SJCRH30 (cell line): ENCODE data around the gene ASS1. TPM values are rescaled to one million over a fixed set of nuclear protein-coding genes. Genes with fewer than 3 reads are reported as not detected.
A peak's percentile ranks its signal among the peaks of the same experiment; 100 is the strongest.

ENCODE experiments used
- DNase-seq, 2 experiments: peaks; one replicate each; pipeline ENCODE4 v3.0.0-alpha.2; 2015 to 2020
- H3K27ac ChIP-seq: fragments of 250-450 bp; sonication (Bioruptor Pico); 2 replicates; pipeline ENCODE4 v1.5.1; 2020; ENCODE audit warnings: mild to moderate bottlenecking, moderate library complexity
- H3K27me3 ChIP-seq: fragments of 250-450 bp; sonication (Bioruptor Pico); 2 replicates; pipeline ENCODE4 v1.5.1; 2020; ENCODE audit warnings: mild to moderate bottlenecking, moderate library complexity
- H3K36me3 ChIP-seq: fragments of 250-450 bp; sonication (Bioruptor Pico); 2 replicates; pipeline ENCODE4 v1.5.1; 2020; ENCODE audit warnings: mild to moderate bottlenecking, moderate library complexity
- H3K4me1 ChIP-seq: fragments of 250-450 bp; sonication (Bioruptor Pico); 2 replicates; pipeline ENCODE4 v1.5.1; 2020; ENCODE audit warnings: mild to moderate bottlenecking, moderate library complexity
- H3K4me3 ChIP-seq: fragments of 250-450 bp; sonication (Bioruptor Pico); 2 replicates; pipeline ENCODE4 v1.5.1; 2020; ENCODE audit warnings: mild to moderate bottlenecking, moderate library complexity
- H3K9me3 ChIP-seq: fragments of 250-450 bp; sonication (Bioruptor Pico); replicated peaks from 2 replicates; pipeline ENCODE4 v1.5.1; 2020; ENCODE audit warnings: mild to moderate bottlenecking, moderate library complexity
- total RNA-seq: library from RNA; depleted of rRNA; stranded (reverse); fragments of >200 nt; shearing (Covaris generic); gene quantifications from 2 replicates; pipeline ENCODE4 v1.2.3, GENCODE V29; 2014

ASS1 gene
- total RNA-seq, 1 experiment from 2014 or later: 1,949 TPM

- H3K27me3 ChIP-seq: no peaks in the 10 kb centered on the region
- no peak overlapping the region for H3K27ac ChIP-seq
- H3K36me3 ChIP-seq: no peaks in the 10 kb centered on the region
- no peak for DNase-seq
- H3K4me3 ChIP-seq: no peak overlapping the region
- H3K4me1 ChIP-seq: peaks cover 4% of the 10 kb centered on the region
- no peaks in the 10 kb centered on the region for H3K9me3 ChIP-seq
These were observed 75.2 kb downstream of the ASS1 start for GRCh38 chr9:130519927-130520326.

- no peak overlapping the region for H3K4me3 ChIP-seq
- no peaks in the 10 kb centered on the region for H3K36me3 ChIP-seq
- H3K4me1 ChIP-seq: peaks cover 4% of the 10 kb centered on the region
- no peaks in the 10 kb centered on the region for H3K27me3 ChIP-seq
- H3K27ac ChIP-seq: no peak overlapping the region
- no peak for DNase-seq
- H3K9me3 ChIP-seq: no peaks in the 10 kb centered on the region
These were observed 77.0 kb downstream of the ASS1 start for GRCh38 chr9:130521715-130522114.

GRCh38 chr9:130522233-130522808 lies 77.6 kb downstream of the ASS1 start:
- Histone ChIP-seq H3K27me3 (no peaks in the 10 kb centered on the region), H3K36me3 (no peaks in the 10 kb centered on the region), H3K27ac (no peak overlapping the region), H3K4me3 (no peak overlapping the region), H3K4me1 (peaks cover 4% of the 10 kb centered on the region), H3K9me3 (no peaks in the 10 kb centered on the region)
- peak; percentile 95 for DNase-seq

GRCh38 chr9:130523921-130524320 lies 79.2 kb downstream of the ASS1 start:
- DNase-seq: peak in 1 of 2 experiments; percentile 50
- peaks cover 10% of the 10 kb centered on the region for H3K4me1 ChIP-seq
- H3K27me3 ChIP-seq: no peaks in the 10 kb centered on the region
- H3K4me3 ChIP-seq: no peak overlapping the region
- H3K27ac ChIP-seq: no peak overlapping the region
- H3K36me3 ChIP-seq: no peaks in the 10 kb centered on the region
- no peaks in the 10 kb centered on the region for H3K9me3 ChIP-seq

DNA sequence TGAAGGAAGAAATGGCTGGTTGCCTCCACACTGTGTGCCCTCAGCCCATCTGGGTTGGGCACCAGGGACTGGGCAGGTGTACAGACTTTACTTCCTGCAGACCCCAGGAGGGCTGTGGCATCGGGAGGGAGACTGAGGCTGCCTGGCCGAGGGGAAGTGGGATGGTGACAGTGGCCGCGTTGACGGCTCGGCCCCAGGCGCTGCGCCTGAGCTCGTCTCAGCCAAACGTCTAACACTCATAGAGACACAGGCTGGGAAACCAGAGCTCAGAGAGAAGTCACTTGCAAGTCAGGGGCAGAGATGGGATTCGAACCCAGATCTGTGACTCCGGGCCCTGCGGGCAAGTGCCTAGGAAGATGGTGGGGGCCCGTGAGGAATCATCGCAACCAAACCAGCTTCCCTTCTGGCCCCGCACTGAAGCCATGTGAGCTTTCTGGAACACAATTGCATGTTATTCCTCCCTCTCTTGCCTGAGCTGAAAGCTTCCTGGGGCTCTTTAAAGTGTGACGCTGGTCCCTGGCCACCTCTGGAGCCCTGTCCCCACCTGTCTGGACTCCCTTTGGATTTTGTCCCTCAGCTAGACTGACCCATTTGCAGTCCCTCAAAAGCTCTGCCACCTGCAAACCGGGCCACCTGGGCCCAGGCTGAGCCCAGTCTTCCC lies 81.6 kb downstream of the ASS1 start:
- no peaks in the 10 kb centered on the region for H3K27me3 ChIP-seq
- DNase-seq: no peak
- no peak overlapping the region for H3K27ac ChIP-seq
- H3K4me1 ChIP-seq: peaks cover 15% of the 10 kb centered on the region
- H3K4me3 ChIP-seq: no peak overlapping the region
- no peaks in the 10 kb centered on the region for H3K36me3 ChIP-seq
- no peaks in the 10 kb centered on the region for H3K9me3 ChIP-seq

- Histone ChIP-seq H3K4me3 (no peak overlapping the region), H3K9me3 (no peaks in the 10 kb centered on the region), H3K27ac (no peak overlapping the region), H3K36me3 (no peaks in the 10 kb centered on the region), H3K4me1 (peaks cover 14% of the 10 kb centered on the region), H3K27me3 (no peaks in the 10 kb centered on the region)
- no peak for DNase-seq
These were observed 82.3 kb downstream of the ASS1 start for GRCh38 chr9:130526854-130527650.

DNA sequence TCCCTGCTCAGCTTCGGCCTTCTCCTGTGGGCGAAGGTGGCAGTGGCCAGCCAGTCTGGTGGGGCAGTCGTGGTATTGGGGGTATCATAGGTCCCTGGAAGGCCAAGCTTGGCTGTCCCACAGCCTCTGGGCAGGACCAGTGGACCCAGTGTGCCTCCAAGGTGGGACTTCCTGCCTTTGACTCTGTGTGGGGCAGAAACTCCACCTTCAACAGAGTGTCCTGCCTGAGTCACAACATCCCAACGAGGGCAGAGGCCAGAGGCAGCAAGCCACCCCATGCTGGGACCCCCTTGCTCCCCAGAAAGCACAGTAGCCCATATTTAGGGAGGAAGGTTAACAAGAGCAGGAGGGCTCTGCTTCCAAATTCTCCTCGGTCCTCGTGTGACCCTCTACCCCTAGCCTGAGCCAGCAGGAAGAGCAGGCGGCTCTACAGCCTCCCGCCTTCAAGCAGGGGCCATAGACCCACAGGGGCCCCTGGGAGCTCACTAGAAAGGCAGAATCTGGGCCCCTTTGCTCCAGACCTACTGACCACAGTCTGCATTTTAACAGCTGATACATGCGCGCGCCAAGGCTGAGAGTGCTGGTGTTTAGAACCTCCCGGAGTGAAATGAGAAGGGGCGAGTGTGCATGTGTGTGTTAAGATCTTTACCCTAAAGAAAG lies 83.0 kb downstream of the ASS1 start:
- H3K4me1 ChIP-seq: peaks cover 11% of the 10 kb centered on the region
- H3K36me3 ChIP-seq: no peaks in the 10 kb centered on the region
- no peak overlapping the region for H3K4me3 ChIP-seq
- no peak overlapping the region for H3K27ac ChIP-seq
- H3K9me3 ChIP-seq: no peaks in the 10 kb centered on the region
- no peaks in the 10 kb centered on the region for H3K27me3 ChIP-seq
- peak in 1 of 2 experiments; percentile 51 for DNase-seq

GRCh38 chr9:130528674-130529073 lies 83.9 kb downstream of the ASS1 start:
- H3K4me3 ChIP-seq: no peak overlapping the region
- H3K4me1 ChIP-seq: peaks cover 11% of the 10 kb centered on the region
- no peak overlapping the region for H3K27ac ChIP-seq
- DNase-seq: no peak
- H3K27me3 ChIP-seq: no peaks in the 10 kb centered on the region
- H3K9me3 ChIP-seq: no peaks in the 10 kb centered on the region
- H3K36me3 ChIP-seq: no peaks in the 10 kb centered on the region

GRCh38 chr9:130530938-130531337 lies 86.2 kb downstream of the ASS1 start:
- H3K27me3 ChIP-seq: no peaks in the 10 kb centered on the region
- no peaks in the 10 kb centered on the region for H3K9me3 ChIP-seq
- no peak overlapping the region for H3K4me3 ChIP-seq
- H3K27ac ChIP-seq: no peak overlapping the region
- no peaks in the 10 kb centered on the region for H3K36me3 ChIP-seq
- peak in 1 of 2 experiments; percentile 55 for DNase-seq
- peaks cover 11% of the 10 kb centered on the region for H3K4me1 ChIP-seq

DNA sequence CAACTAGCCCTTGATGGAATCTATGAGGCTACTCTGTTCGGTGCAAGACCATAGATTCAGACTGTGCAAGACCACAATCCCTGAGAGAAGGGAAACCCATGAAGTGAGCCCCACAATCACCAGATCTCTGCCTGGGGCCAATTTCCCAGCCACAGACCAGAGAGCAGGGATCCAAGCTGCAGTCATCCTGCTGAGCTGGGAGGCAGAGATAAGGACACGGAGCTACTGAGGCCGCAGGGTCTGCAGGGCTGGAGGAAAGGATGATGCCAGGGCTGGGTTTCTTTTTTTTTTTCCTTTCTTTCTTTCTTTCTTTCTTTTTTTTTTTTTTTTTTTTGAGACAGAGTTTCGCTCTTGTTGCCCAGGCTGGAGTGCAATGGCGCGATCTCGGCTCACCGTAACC lies 86.9 kb downstream of the ASS1 start:
- no peaks in the 10 kb centered on the region for H3K36me3 ChIP-seq
- H3K27ac ChIP-seq: no peak overlapping the region
- peaks cover 12% of the 10 kb centered on the region for H3K4me1 ChIP-seq
- no peaks in the 10 kb centered on the region; the same call in 1 of the 2 replicates for H3K27me3 ChIP-seq
- H3K4me3 ChIP-seq: no peak overlapping the region
- no peak for DNase-seq
- H3K9me3 ChIP-seq: no peaks in the 10 kb centered on the region

DNA sequence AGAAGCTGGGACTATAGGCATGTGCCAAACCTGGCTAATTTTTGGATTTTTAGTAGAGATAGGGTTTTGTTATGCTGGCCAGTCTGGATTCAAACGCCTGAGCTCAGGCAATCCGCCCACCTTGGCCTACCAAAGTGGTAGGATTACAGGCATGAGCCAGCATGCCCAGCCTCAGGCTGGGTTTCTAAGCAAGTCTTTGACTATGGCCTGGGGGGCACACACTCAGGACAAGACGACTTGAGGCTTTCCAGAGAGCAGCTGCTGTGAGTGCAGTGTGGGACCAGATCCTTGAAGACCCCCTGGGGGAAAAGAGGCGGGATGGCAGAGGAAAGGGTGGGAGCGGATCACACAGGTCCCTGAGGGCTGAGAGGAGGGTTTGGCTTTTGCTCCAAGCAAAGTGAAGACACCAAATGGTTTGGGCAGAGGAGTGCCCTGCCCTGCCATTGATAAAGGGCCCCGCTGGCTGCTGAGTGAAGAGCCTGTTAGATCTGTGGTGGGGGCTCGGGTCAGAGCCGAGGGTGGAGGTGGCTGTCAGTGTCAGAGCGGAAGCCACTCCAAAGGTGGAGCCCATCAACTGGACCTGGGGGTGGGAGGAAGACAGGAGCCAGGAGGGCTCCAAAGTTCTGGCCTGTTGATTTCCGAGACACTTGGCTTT lies 87.8 kb downstream of the ASS1 start:
- H3K9me3 ChIP-seq: no peaks in the 10 kb centered on the region
- H3K4me3 ChIP-seq: no peak overlapping the region
- H3K36me3 ChIP-seq: no peaks in the 10 kb centered on the region
- no peak for DNase-seq
- no peaks in the 10 kb centered on the region; the same call in 1 of the 2 replicates for H3K27me3 ChIP-seq
- H3K4me1 ChIP-seq: peaks cover 12% of the 10 kb centered on the region
- no peak overlapping the region for H3K27ac ChIP-seq

DNA sequence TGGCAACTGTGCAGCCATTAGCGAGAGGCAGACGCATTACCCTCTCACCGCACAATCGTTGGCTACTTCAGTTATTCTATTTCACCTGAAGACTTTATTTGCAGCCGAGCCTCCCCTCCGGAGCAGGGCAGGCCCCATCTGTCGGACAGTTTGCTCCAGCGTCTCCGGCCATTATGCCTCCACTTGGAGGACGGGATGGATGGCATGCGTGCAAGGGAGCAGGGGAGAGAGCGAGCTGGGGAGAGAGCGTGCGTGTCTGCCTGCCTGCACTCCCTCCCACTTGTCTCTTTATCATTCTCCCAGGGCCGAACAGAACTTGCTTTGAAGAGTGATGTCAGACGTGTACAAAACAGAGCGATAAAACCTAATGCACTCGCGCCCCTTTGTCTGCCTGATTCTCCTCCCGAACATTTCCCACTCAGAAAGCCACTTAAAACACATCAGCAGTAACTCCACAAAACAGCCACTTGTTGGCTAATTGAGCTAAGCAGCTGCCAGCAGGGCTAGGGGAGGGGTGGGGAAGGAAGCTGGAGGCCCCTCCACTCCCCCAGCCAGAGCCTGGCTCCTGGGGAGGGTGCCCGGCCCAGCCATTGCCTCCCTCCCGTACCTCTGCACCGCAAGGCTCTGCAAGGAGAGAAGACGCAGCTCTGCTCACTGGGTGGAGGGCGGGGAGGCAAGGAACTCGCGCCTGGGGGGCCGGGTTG lies 91.2 kb downstream of the ASS1 start:
- H3K36me3 ChIP-seq: no peaks in the 10 kb centered on the region
- peak overlapping the region; percentile 58 for H3K4me3 ChIP-seq
- H3K4me1 ChIP-seq: peaks cover 16% of the 10 kb centered on the region
- H3K27me3 ChIP-seq: peaks cover 5% of the 10 kb centered on the region; the same call in 1 of the 2 replicates
- DNase-seq: peak; percentile 64 to 79
- no peaks in the 10 kb centered on the region for H3K9me3 ChIP-seq
- peak overlapping the region; percentile 4; the same call in 1 of the 2 replicates for H3K27ac ChIP-seq

GRCh38 chr9:130536701-130537107 lies 91.9 kb downstream of the ASS1 start:
- Histone ChIP-seq H3K4me1 (peaks cover 12% of the 10 kb centered on the region), H3K9me3 (no peaks in the 10 kb centered on the region), H3K27ac (no peak overlapping the region), H3K36me3 (no peaks in the 10 kb centered on the region), H3K4me3 (no peak overlapping the region), H3K27me3 (peaks cover 5% of the 10 kb centered on the region; the same call in 1 of the 2 replicates)
- DNase-seq: no peak
